ENCODE measurements around the gene KLHL17. TPM values are rescaled to one million over a fixed set of nuclear protein-coding genes. Genes with fewer than 3 reads are reported as not detected.

KLHL17 gene
- total RNA-seq: 10 to 100 TPM in 1 of 2 donors, 1 to 10 TPM in 1; 4.2 to 15.3 TPM

- TF ChIP-seq CTCF (IDR thresholded peaks at IDR 0.05): no peak
- H3K4me1 ChIP-seq (ENCODE audit: control insufficient read depth in 1 of 2, low read depth in 2 of 2): peaks cover 15 to 35% of the 10 kb centered on the region in 2 donors
- H3K27me3 ChIP-seq (replicated peaks; ENCODE audit: insufficient read depth): no peaks in the 10 kb centered on the region
- ATAC-seq (ENCODE audit: insufficient number of reproducible peaks, low FRiP score, low read depth): no peak
- H3K27ac ChIP-seq: no peak within 1 kb of the TSS
- H3K4me3 ChIP-seq: peak within 1 kb of the TSS; percentile 87
- peaks cover 15% of the 10 kb centered on the region for H3K36me3 ChIP-seq
- H3K9me3 ChIP-seq: no peaks in the 10 kb centered on the region
- no peak for DNase-seq (ENCODE audit: low spot score)
Measured at GRCh38 chr1:960363-961131, at the start of gene KLHL17. Gene KLHL17, plus strand, starts transcription at chr1:960584. Its CDS starts 110 bp downstream, at chr1:960694.

GRCh38 chr1:910881-911721 is 49.3 kb upstream of the KLHL17 start:
- Histone ChIP-seq H3K9me3 (no peaks in the 10 kb centered on the region), H3K36me3 (no peaks in the 10 kb centered on the region), H3K4me1 (ENCODE audit: control insufficient read depth in 1 of 2, low read depth in 2 of 2) (peaks cover 5 to 13% of the 10 kb centered on the region in 2 donors), H3K27me3 (replicated peaks; ENCODE audit: insufficient read depth) (no peaks in the 10 kb centered on the region), H3K27ac (no peak overlapping the region), H3K4me3 (no peak overlapping the region)
- TF ChIP-seq CTCF (IDR thresholded peaks at IDR 0.05): no peak
- ATAC-seq (ENCODE audit: insufficient number of reproducible peaks, low FRiP score, low read depth) (no peak), DNase-seq (ENCODE audit: low spot score) (no peak)

GRCh38 chr1:911875-912739 is 48.3 kb upstream of the KLHL17 start:
- Histone ChIP-seq H3K27ac (no peak overlapping the region), H3K9me3 (no peaks in the 10 kb centered on the region), H3K4me1 (ENCODE audit: control insufficient read depth in 1 of 2, low read depth in 2 of 2) (peaks cover 0 to 17% of the 10 kb centered on the region in 2 donors), H3K4me3 (no peak overlapping the region), H3K27me3 (replicated peaks; ENCODE audit: insufficient read depth) (no peaks in the 10 kb centered on the region), H3K36me3 (no peaks in the 10 kb centered on the region)
- TF ChIP-seq CTCF (IDR thresholded peaks at IDR 0.05): no peak
- DNase-seq (ENCODE audit: low spot score) (peak; percentile 0), ATAC-seq (ENCODE audit: insufficient number of reproducible peaks, low FRiP score, low read depth) (no peak)

- DNase-seq (ENCODE audit: low spot score) (no peak), ATAC-seq (ENCODE audit: insufficient number of reproducible peaks, low FRiP score, low read depth) (no peak)
Measured at GRCh38 chr1:912740-913301, 47.6 kb upstream of the KLHL17 start.

More at GRCh38 chr1:912740-913301, 47.6 kb upstream of the KLHL17 start:
- no peak for TF ChIP-seq CTCF (IDR thresholded peaks at IDR 0.05)
- H3K27me3 ChIP-seq (replicated peaks; ENCODE audit: insufficient read depth): no peaks in the 10 kb centered on the region
- H3K36me3 ChIP-seq: no peaks in the 10 kb centered on the region
- H3K4me1 ChIP-seq (ENCODE audit: control insufficient read depth in 1 of 2, low read depth in 2 of 2): peaks cover 0 to 17% of the 10 kb centered on the region in 2 donors
- no peaks in the 10 kb centered on the region for H3K9me3 ChIP-seq
- H3K27ac ChIP-seq: no peak overlapping the region
- no peak overlapping the region for H3K4me3 ChIP-seq
